ENCODE measurements around the gene PLA2G5.

Gene PLA2G5

GRCh38 chr1:20100632-20101355, 30.8 kb downstream of the PLA2G5 start:
- no peaks in the 10 kb centered on the region for H3K9me3 ChIP-seq (ENCODE audit: control insufficient read depth in 1 of 2, low read length in 2 of 2)
- H3K4me3 ChIP-seq (ENCODE audit: low read depth in 1 of 2, low read length in 2 of 2): no peak overlapping the region
- no peaks in the 10 kb centered on the region for H3K36me3 ChIP-seq (ENCODE audit: control insufficient read depth in 1 of 2, insufficient read depth in 2 of 2, low read length in 2 of 2)
- no peak overlapping the region for H3K27ac ChIP-seq (ENCODE audit: low read depth, low read length)
- no peaks in the 10 kb centered on the region for H3K4me1 ChIP-seq (ENCODE audit: control insufficient read depth in 1 of 2, insufficient read depth in 2 of 2, low read length in 2 of 2)
- peaks cover 0 to 6% of the 10 kb centered on the region in 2 donors for H3K27me3 ChIP-seq (ENCODE audit: control insufficient read depth in 1 of 2, insufficient read depth in 2 of 2, low read length in 2 of 2)
- no peak overlapping the region for H3K9ac ChIP-seq (ENCODE audit: low read depth in 1 of 2, low read length in 2 of 2)

GRCh38 chr1:20102875-20103274, 32.9 kb downstream of the PLA2G5 start:
- H3K9ac ChIP-seq (ENCODE audit: low read depth in 1 of 2, low read length in 2 of 2): no peak overlapping the region
- H3K9me3 ChIP-seq (ENCODE audit: control insufficient read depth in 1 of 2, low read length in 2 of 2): no peaks in the 10 kb centered on the region
- no peak overlapping the region for H3K27ac ChIP-seq (ENCODE audit: low read depth, low read length)
- H3K4me3 ChIP-seq (ENCODE audit: low read depth in 1 of 2, low read length in 2 of 2): no peak overlapping the region
- peaks cover 0 to 6% of the 10 kb centered on the region in 2 donors for H3K27me3 ChIP-seq (ENCODE audit: control insufficient read depth in 1 of 2, insufficient read depth in 2 of 2, low read length in 2 of 2)
- no peaks in the 10 kb centered on the region for H3K36me3 ChIP-seq (ENCODE audit: control insufficient read depth in 1 of 2, insufficient read depth in 2 of 2, low read length in 2 of 2)
- H3K4me1 ChIP-seq (ENCODE audit: control insufficient read depth in 1 of 2, insufficient read depth in 2 of 2, low read length in 2 of 2): no peaks in the 10 kb centered on the region

GRCh38 chr1:20105856-20106255, 35.9 kb downstream of the PLA2G5 start:
- H3K36me3 ChIP-seq (ENCODE audit: control insufficient read depth in 1 of 2, insufficient read depth in 2 of 2, low read length in 2 of 2): no peaks in the 10 kb centered on the region
- peaks cover 0 to 3% of the 10 kb centered on the region in 2 donors for H3K4me1 ChIP-seq (ENCODE audit: control insufficient read depth in 1 of 2, insufficient read depth in 2 of 2, low read length in 2 of 2)
- H3K4me3 ChIP-seq (ENCODE audit: low read depth in 1 of 2, low read length in 2 of 2): no peak overlapping the region
- H3K9me3 ChIP-seq (ENCODE audit: control insufficient read depth in 1 of 2, low read length in 2 of 2): no peaks in the 10 kb centered on the region
- H3K27ac ChIP-seq (ENCODE audit: low read depth, low read length): no peak overlapping the region
- H3K27me3 ChIP-seq (ENCODE audit: control insufficient read depth in 1 of 2, insufficient read depth in 2 of 2, low read length in 2 of 2): no peaks in the 10 kb centered on the region
- no peak overlapping the region for H3K9ac ChIP-seq (ENCODE audit: low read depth in 1 of 2, low read length in 2 of 2)

- H3K4me1 ChIP-seq (ENCODE audit: control insufficient read depth in 1 of 2, insufficient read depth in 2 of 2, low read length in 2 of 2): peaks cover 0 to 3% of the 10 kb centered on the region in 2 donors
- no peak overlapping the region for H3K4me3 ChIP-seq (ENCODE audit: low read depth in 1 of 2, low read length in 2 of 2)
- H3K27ac ChIP-seq (ENCODE audit: low read depth, low read length): no peak overlapping the region
- H3K9ac ChIP-seq (ENCODE audit: low read depth in 1 of 2, low read length in 2 of 2): no peak overlapping the region
- no peaks in the 10 kb centered on the region for H3K9me3 ChIP-seq (ENCODE audit: control insufficient read depth in 1 of 2, low read length in 2 of 2)
- no peaks in the 10 kb centered on the region for H3K27me3 ChIP-seq (ENCODE audit: control insufficient read depth in 1 of 2, insufficient read depth in 2 of 2, low read length in 2 of 2)
- no peaks in the 10 kb centered on the region for H3K36me3 ChIP-seq (ENCODE audit: control insufficient read depth in 1 of 2, insufficient read depth in 2 of 2, low read length in 2 of 2)
Measured at GRCh38 chr1:20107351-20107750, 37.4 kb downstream of the PLA2G5 start.

- Histone ChIP-seq H3K4me3 (ENCODE audit: low read depth in 1 of 2, low read length in 2 of 2) (no peak overlapping the region), H3K27me3 (ENCODE audit: control insufficient read depth in 1 of 2, insufficient read depth in 2 of 2, low read length in 2 of 2) (no peaks in the 10 kb centered on the region), H3K4me1 (ENCODE audit: control insufficient read depth in 1 of 2, insufficient read depth in 2 of 2, low read length in 2 of 2) (peaks cover 0 to 3% of the 10 kb centered on the region in 2 donors), H3K9ac (ENCODE audit: low read depth in 1 of 2, low read length in 2 of 2) (no peak overlapping the region), H3K27ac (ENCODE audit: low read depth, low read length) (no peak overlapping the region), H3K9me3 (ENCODE audit: control insufficient read depth in 1 of 2, low read length in 2 of 2) (no peaks in the 10 kb centered on the region), H3K36me3 (ENCODE audit: control insufficient read depth in 1 of 2, insufficient read depth in 2 of 2, low read length in 2 of 2) (no peaks in the 10 kb centered on the region)
Measured at GRCh38 chr1:20107796-20108195, 37.8 kb downstream of the PLA2G5 start.

- Histone ChIP-seq H3K4me1 (ENCODE audit: control insufficient read depth in 1 of 2, insufficient read depth in 2 of 2, low read length in 2 of 2) (peaks cover 0 to 3% of the 10 kb centered on the region in 2 donors), H3K36me3 (ENCODE audit: control insufficient read depth in 1 of 2, insufficient read depth in 2 of 2, low read length in 2 of 2) (no peaks in the 10 kb centered on the region), H3K27me3 (ENCODE audit: control insufficient read depth in 1 of 2, insufficient read depth in 2 of 2, low read length in 2 of 2) (no peaks in the 10 kb centered on the region), H3K9me3 (ENCODE audit: control insufficient read depth in 1 of 2, low read length in 2 of 2) (no peaks in the 10 kb centered on the region), H3K4me3 (ENCODE audit: low read depth in 1 of 2, low read length in 2 of 2) (no peak overlapping the region), H3K9ac (ENCODE audit: low read depth in 1 of 2, low read length in 2 of 2) (no peak overlapping the region), H3K27ac (ENCODE audit: low read depth, low read length) (no peak overlapping the region)
Measured at GRCh38 chr1:20108366-20109123, 38.6 kb downstream of the PLA2G5 start.

GRCh38 chr1:20109223-20109856, 39.3 kb downstream of the PLA2G5 start:
- no peak overlapping the region for H3K27ac ChIP-seq (ENCODE audit: low read depth, low read length)
- H3K9me3 ChIP-seq (ENCODE audit: control insufficient read depth in 1 of 2, low read length in 2 of 2): no peaks in the 10 kb centered on the region
- H3K9ac ChIP-seq (ENCODE audit: low read depth in 1 of 2, low read length in 2 of 2): no peak overlapping the region
- no peaks in the 10 kb centered on the region for H3K36me3 ChIP-seq (ENCODE audit: control insufficient read depth in 1 of 2, insufficient read depth in 2 of 2, low read length in 2 of 2)
- peaks cover 0 to 3% of the 10 kb centered on the region in 2 donors for H3K4me1 ChIP-seq (ENCODE audit: control insufficient read depth in 1 of 2, insufficient read depth in 2 of 2, low read length in 2 of 2)
- H3K27me3 ChIP-seq (ENCODE audit: control insufficient read depth in 1 of 2, insufficient read depth in 2 of 2, low read length in 2 of 2): no peaks in the 10 kb centered on the region
- H3K4me3 ChIP-seq (ENCODE audit: low read depth in 1 of 2, low read length in 2 of 2): no peak overlapping the region

- H3K9ac ChIP-seq (ENCODE audit: low read depth in 1 of 2, low read length in 2 of 2): no peak overlapping the region
- H3K27ac ChIP-seq (ENCODE audit: low read depth, low read length): no peak overlapping the region
- no peak overlapping the region for H3K4me3 ChIP-seq (ENCODE audit: low read depth in 1 of 2, low read length in 2 of 2)
- no peaks in the 10 kb centered on the region for H3K36me3 ChIP-seq (ENCODE audit: control insufficient read depth in 1 of 2, insufficient read depth in 2 of 2, low read length in 2 of 2)
- H3K4me1 ChIP-seq (ENCODE audit: control insufficient read depth in 1 of 2, insufficient read depth in 2 of 2, low read length in 2 of 2): peaks cover 0 to 3% of the 10 kb centered on the region in 2 donors
- no peaks in the 10 kb centered on the region for H3K9me3 ChIP-seq (ENCODE audit: control insufficient read depth in 1 of 2, low read length in 2 of 2)
- no peaks in the 10 kb centered on the region for H3K27me3 ChIP-seq (ENCODE audit: control insufficient read depth in 1 of 2, insufficient read depth in 2 of 2, low read length in 2 of 2)
Measured at GRCh38 chr1:20110679-20111078, 40.7 kb downstream of the PLA2G5 start.

- H3K4me3 ChIP-seq (ENCODE audit: low read depth in 1 of 2, low read length in 2 of 2): no peak overlapping the region
- H3K9me3 ChIP-seq (ENCODE audit: control insufficient read depth in 1 of 2, low read length in 2 of 2): no peaks in the 10 kb centered on the region
- H3K36me3 ChIP-seq (ENCODE audit: control insufficient read depth in 1 of 2, insufficient read depth in 2 of 2, low read length in 2 of 2): no peaks in the 10 kb centered on the region
- H3K9ac ChIP-seq (ENCODE audit: low read depth in 1 of 2, low read length in 2 of 2): no peak overlapping the region
- H3K4me1 ChIP-seq (ENCODE audit: control insufficient read depth in 1 of 2, insufficient read depth in 2 of 2, low read length in 2 of 2): peaks cover 0 to 3% of the 10 kb centered on the region in 2 donors
- H3K27me3 ChIP-seq (ENCODE audit: control insufficient read depth in 1 of 2, insufficient read depth in 2 of 2, low read length in 2 of 2): no peaks in the 10 kb centered on the region
- no peak overlapping the region for H3K27ac ChIP-seq (ENCODE audit: low read depth, low read length)
Measured at GRCh38 chr1:20111452-20111851, 41.5 kb downstream of the PLA2G5 start.

Measured in duodenal mucosa (tissue), 2 donors.